ENCODE measurements around the gene NOP53.
A peak's percentile ranks its signal among the peaks of the same experiment; 100 is the strongest.

Gene NOP53

GRCh38 chr19:47745010-47745901 lies at the start of gene NOP53:
TSS of gene NOP53 (plus strand) at chr19:47745546. CDS start at chr19:47745560, 14 bp downstream.
- H3K4me3 ChIP-seq (ENCODE audit: control insufficient read depth, low read depth, low read length): peak within 1 kb of the TSS; percentile 64
- TF ChIP-seq CTCF (conservative IDR thresholded peaks at IDR 0.05; ENCODE audit: control insufficient read depth, insufficient read depth, low read depth, low read length): no peak
- DNase-seq (ENCODE audit: low read depth): peak; percentile 96

GRCh38 chr19:47696635-47697034 lies 48.7 kb upstream of the NOP53 start:
- no peak for DNase-seq (ENCODE audit: low read depth)
- no peak for TF ChIP-seq CTCF (conservative IDR thresholded peaks at IDR 0.05; ENCODE audit: control insufficient read depth, insufficient read depth, low read depth, low read length)
- H3K4me3 ChIP-seq (ENCODE audit: control insufficient read depth, low read depth, low read length): no peak overlapping the region

GRCh38 chr19:47697863-47698609 lies 47.3 kb upstream of the NOP53 start:
- no peak overlapping the region for H3K4me3 ChIP-seq (ENCODE audit: control insufficient read depth, low read depth, low read length)
- DNase-seq (ENCODE audit: low read depth): peak; percentile 86
- TF ChIP-seq CTCF (conservative IDR thresholded peaks at IDR 0.05; ENCODE audit: control insufficient read depth, insufficient read depth, low read depth, low read length): peak; percentile 99

- H3K4me3 ChIP-seq (ENCODE audit: control insufficient read depth, low read depth, low read length): no peak overlapping the region
- TF ChIP-seq CTCF (conservative IDR thresholded peaks at IDR 0.05; ENCODE audit: control insufficient read depth, insufficient read depth, low read depth, low read length): no peak
Observed at GRCh38 chr19:47698631-47699359, 46.6 kb upstream of the NOP53 start.

GRCh38 chr19:47699360-47699917 lies 45.9 kb upstream of the NOP53 start:
- peak; percentile 77 for TF ChIP-seq CTCF (conservative IDR thresholded peaks at IDR 0.05; ENCODE audit: control insufficient read depth, insufficient read depth, low read depth, low read length)
- peak; percentile 45 for DNase-seq (ENCODE audit: low read depth)
- H3K4me3 ChIP-seq (ENCODE audit: control insufficient read depth, low read depth, low read length): no peak overlapping the region

More at GRCh38 chr19:47698631-47699359, 46.6 kb upstream of the NOP53 start:
- no peak for DNase-seq (ENCODE audit: low read depth)
